ENCODE data around the gene RABGAP1L. TPM values are rescaled to one million over a fixed set of nuclear protein-coding genes. Genes with fewer than 3 reads are reported as not detected.
"Not testable (repeated sequence)": the region's sequence is repeated elsewhere in the genome, so short reads cannot be mapped to it uniquely, and the experiment has no call there.

RABGAP1L gene
- total RNA-seq, 1 experiment from 2014 or later = 29.3 TPM

DNA sequence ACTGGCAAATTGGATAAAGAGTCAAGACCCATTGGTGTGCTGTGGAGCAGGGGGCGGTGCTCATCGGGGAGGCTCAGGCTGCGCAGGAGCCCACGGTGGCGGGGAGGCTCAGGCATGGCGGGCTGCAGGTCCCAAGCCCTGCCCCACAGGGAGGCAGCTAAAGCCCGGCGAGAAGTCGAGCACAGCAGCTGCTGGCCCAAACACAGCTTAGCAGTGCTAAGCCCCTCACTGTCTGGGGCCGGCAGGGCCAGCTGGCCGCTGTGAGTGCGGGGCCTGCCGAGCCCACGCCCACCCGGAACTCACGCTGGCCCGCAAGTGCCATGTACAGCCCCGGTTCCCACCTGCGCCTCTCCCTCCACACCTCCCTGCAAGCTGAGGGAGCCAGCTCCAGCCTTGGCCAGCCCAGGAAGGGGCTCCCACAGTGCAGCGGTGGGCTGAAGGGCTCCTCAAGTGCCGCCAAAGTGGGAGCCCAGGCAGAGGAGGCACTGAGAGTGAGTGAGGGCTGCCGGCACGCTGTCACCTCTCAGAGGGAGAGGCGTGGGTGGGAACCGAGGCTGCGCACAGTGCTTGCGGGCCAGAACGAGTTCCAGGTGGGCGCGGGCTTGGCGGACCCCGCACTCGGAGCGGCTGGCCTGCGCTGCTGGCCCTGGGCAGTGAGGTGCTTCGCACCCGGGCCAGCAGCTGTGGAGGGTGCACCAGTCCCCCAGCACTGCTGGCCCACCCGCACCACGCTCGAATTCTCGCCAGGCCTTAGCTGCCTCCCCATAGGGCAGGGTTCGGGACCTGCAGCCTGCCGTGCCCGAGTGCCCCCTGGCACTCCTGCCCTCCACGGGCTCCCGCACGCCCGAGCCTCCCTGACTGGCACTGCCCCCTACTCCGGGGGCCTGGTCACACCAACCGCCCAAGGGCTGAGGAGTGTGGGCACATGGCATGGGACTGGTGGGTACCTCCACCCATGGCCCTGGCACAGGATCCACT lies 551.8 kb downstream of the RABGAP1L start:
- ATAC-seq (no peak), DNase-seq (ENCODE audit: low read depth, low spot score) (no peak)
- Histone ChIP-seq H3K27ac (ENCODE audit: low read depth, low read length) (no peak overlapping the region), H3K27me3 (ENCODE audit: insufficient read depth, low read length) (no peaks in the 10 kb centered on the region), H3K4me2 (ENCODE audit: low read length) (no peak overlapping the region), H2AFZ (ENCODE audit: low read depth, low read length, poor library complexity, severe bottlenecking) (no peak overlapping the region), H3K9me2 (ENCODE audit: insufficient read depth) (no peaks in the 10 kb centered on the region), H4K20me1 (ENCODE audit: insufficient read depth) (no peaks in the 10 kb centered on the region), H3K4me1 (ENCODE audit: control insufficient read depth in 1 of 2, insufficient read depth in 2 of 2, low read length in 2 of 2) (no peaks in the 10 kb centered on the region), H3K79me2 (ENCODE audit: insufficient read depth, low read length) (no peaks in the 10 kb centered on the region), H3K4me3 (replicated peaks in 1 of 2; ENCODE audit: low read depth in 1 of 2, low read length in 2 of 2) (no peak overlapping the region), H3K9me3 (ENCODE audit: control insufficient read depth in 1 of 2, insufficient read depth in 1 of 2, low read depth in 1 of 2, low read length in 2 of 2) (no peaks in the 10 kb centered on the region), H3K9ac (ENCODE audit: low read length) (no peak overlapping the region), H3K36me3 (ENCODE audit: control insufficient read depth in 1 of 2, insufficient read depth in 2 of 2, low read length in 2 of 2) (no peaks in the 10 kb centered on the region)
- no TSS peak for BruUV-seq (replicated peaks)
- RAD21 ChIA-PET (ENCODE audit: low non-redundant PET in 1 of 2, low total read pairs in 2 of 2, uncharacterized antibody in 2 of 2, unreplicated experiment in 2 of 2) = no interaction called here
- CTCF ChIA-PET = no interaction called here
- intact Hi-C loops (cut with micrococcal nuclease) = no loop called here
- POLR2A ChIA-PET = no interaction called here
- TF ChIP-seq, protein P1, sequence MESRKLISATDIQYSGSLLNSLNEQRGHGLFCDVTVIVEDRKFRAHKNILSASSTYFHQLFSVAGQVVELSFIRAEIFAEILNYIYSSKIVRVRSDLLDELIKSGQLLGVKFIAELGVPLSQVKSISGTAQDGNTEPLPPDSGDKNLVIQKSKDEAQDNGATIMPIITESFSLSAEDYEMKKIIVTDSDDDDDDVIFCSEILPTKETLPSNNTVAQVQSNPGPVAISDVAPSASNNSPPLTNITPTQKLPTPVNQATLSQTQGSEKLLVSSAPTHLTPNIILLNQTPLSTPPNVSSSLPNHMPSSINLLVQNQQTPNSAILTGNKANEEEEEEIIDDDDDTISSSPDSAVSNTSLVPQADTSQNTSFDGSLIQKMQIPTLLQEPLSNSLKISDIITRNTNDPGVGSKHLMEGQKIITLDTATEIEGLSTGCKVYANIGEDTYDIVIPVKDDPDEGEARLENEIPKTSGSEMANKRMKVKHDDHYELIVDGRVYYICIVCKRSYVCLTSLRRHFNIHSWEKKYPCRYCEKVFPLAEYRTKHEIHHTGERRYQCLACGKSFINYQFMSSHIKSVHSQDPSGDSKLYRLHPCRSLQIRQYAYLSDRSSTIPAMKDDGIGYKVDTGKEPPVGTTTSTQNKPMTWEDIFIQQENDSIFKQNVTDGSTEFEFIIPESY (IDR thresholded peaks at IDR 0.05; ENCODE audit: extremely low read depth, insufficient replicate concordance, low read length) = no peak
- no peak for TF ChIP-seq CEBPB (IDR thresholded peaks at IDR 0.05; ENCODE audit: low read depth)
- TF ChIP-seq ELF1 (IDR thresholded peaks at IDR 0.05; ENCODE audit: borderline replicate concordance, low read depth) = no peak
- TF ChIP-seq, protein P2, sequence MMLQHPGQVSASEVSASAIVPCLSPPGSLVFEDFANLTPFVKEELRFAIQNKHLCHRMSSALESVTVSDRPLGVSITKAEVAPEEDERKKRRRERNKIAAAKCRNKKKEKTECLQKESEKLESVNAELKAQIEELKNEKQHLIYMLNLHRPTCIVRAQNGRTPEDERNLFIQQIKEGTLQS (IDR thresholded peaks at IDR 0.05) = no peak

DNA sequence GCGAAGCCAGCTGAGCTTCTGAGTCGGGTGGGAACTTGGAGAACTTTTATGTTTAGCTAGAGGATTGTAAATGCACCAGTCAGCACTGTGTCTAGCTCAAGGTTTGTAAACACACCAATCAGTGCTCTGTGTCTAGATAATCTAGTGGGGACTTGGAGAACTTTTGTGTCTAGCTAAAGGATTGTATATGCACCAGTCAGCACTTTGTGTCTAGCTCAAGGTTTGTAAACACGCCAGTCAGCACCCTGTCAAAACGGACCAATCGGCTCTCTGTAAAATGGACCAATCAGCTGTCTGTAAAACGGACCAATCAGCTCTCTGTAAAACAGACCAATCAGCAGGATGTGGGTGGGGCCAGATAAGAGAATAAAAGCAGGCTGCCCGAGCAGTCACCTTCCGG lies 552.5 kb downstream of the RABGAP1L start:
- H3K36me3 ChIP-seq (ENCODE audit: control insufficient read depth in 1 of 2, insufficient read depth in 2 of 2, low read length in 2 of 2); H3K4me3 ChIP-seq (replicated peaks in 1 of 2; ENCODE audit: low read depth in 1 of 2, low read length in 2 of 2); intact Hi-C loops (cut with micrococcal nuclease); H3K79me2 ChIP-seq (ENCODE audit: insufficient read depth, low read length); ATAC-seq; H4K20me1 ChIP-seq (ENCODE audit: insufficient read depth); H3K4me1 ChIP-seq (ENCODE audit: control insufficient read depth in 1 of 2, insufficient read depth in 2 of 2, low read length in 2 of 2); CTCF ChIA-PET; H2AFZ ChIP-seq (ENCODE audit: low read depth, low read length, poor library complexity, severe bottlenecking); H3K4me2 ChIP-seq (ENCODE audit: low read length); RAD21 ChIA-PET (ENCODE audit: low non-redundant PET in 1 of 2, low total read pairs in 2 of 2, uncharacterized antibody in 2 of 2, unreplicated experiment in 2 of 2); H3K9me3 ChIP-seq (ENCODE audit: control insufficient read depth in 1 of 2, insufficient read depth in 1 of 2, low read depth in 1 of 2, low read length in 2 of 2); H3K27ac ChIP-seq (ENCODE audit: low read depth, low read length); H3K9me2 ChIP-seq (ENCODE audit: insufficient read depth); H3K27me3 ChIP-seq (ENCODE audit: insufficient read depth, low read length); POLR2A ChIA-PET; BruUV-seq (replicated peaks); DNase-seq (ENCODE audit: low read depth, low spot score); H3K9ac ChIP-seq (ENCODE audit: low read length): not testable (repeated sequence)

All from HCT116 (cell line).